Hepatic stellate cell (primary cell): Measurements from ENCODE around the gene MMS19.
A peak's percentile ranks its signal among the peaks of the same experiment; 100 is the strongest.
"Not testable (repeated sequence)": the region's sequence is repeated elsewhere in the genome, so short reads cannot be mapped to it uniquely, and the experiment has no call there.

Experiments used
- DNase-seq: peaks from one replicate; pipeline ENCODE4 v3.0.0; 2011; ENCODE audit warnings: low spot score

Gene MMS19

DNA sequence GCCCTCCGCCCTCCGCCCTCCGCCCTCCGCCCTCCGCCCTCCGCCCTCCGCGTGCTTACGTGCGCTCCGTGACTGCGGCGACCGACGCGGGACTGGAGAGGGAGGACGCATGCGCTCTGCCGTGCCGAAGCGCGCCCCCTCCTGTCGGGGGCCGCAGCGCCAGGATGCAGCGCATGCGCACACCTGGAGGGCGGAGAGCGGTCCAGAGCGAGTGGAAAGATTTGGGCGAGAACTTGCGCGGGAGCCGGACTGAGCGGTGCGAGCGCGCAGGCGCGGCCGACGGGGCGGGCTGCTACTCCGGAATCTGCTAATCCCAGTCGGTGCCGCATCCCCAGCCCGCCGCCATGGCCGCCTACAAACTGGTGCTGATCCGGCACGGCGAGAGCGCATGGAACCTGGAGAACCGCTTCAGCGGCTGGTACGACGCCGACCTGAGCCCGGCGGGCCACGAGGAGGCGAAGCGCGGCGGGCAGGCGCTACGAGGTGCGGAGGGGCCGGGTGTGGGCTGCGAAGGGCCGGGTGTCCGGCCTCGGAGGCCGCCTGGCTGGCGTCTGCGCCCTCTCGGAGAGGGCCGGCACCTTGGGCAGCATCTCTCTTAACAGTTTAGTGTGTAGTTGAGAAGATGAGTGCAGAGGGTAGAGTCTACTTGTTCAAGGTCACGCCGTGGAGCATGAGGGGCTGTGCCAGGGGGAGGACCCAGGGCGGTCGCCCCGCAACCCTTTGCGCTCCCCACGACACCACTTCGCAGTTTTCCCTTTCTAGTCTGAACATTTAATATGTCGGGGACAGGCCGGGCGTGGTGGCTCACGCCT, 72.1 kb downstream of the MMS19 start, which contains the start of gene PGAM1:
Gene PGAM1, plus strand, starts transcription at position 228 of the 812 bp plus-strand sequence. Its CDS starts 117 bp downstream, at position 345.
- peak; percentile 100 for DNase-seq

DNA sequence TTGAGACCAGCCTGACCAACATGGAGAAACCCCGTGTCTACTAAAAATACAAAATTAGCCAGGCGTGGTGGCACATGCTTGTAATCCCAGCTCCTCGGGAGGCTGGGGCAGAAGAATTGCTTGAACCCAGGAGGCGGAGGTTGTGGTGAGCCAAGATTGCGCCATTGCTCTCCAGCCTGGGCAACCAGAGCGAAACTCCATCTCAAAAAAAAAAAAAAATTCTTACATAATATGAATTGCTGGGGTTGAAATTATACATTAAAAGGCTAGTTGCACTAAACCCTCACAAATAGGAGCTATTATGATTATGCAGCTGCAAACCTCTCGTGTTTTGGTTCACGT, 74.5 kb downstream of the MMS19 start:
- not testable (repeated sequence) for DNase-seq

DNA sequence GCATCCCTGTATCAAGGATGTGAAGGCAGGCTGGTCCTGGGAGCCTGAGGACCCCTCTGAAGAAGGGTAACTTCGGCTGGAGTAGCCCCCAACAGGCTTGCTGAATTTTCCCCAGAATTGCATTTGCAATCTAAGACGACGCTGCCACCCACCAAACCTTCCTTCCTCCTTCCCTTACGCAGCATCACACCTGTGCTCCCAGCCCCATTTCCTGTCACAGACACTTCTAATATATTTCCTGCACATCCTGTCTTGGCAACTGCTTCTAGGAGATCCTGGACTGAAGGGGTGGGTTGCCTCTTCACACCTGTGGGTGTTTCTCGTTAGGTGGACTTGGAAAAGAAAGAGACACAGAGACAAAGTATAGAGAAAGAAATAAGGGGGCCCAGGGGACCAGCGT, 81.7 kb downstream of the MMS19 start:
- no peak for DNase-seq

- DNase-seq = no peak
Observed at GRCh38 chr10:97412891-97413304, 85.3 kb downstream of the MMS19 start.

GRCh38 chr10:97411406-97411805, 86.8 kb downstream of the MMS19 start:
- no peak for DNase-seq

DNA sequence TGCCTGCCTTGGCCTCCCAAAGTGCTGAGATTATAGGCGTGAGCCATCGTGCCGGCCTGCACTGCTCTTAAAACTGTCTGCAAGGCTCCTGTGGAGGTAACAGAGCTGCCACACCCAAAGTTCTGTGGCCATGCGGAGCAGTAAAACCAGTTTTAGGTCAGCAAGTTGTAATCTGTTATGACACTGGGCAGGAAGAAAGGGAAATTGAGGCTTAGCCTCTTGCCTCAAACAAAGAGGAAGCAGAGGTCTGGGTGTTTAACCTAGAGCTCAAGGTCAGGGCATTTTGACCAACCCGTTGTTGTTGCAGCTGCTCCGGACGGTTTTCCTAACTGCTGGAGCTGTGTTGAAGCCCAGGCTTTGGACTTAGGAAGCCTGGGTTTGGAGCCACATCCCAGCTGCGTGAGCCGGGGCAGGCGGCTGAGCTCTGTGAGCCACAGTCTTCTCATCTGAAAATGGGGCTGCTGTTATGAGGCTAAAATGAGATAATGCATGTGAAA, 89.7 kb downstream of the MMS19 start:
- no peak for DNase-seq
